Stimulated activated naive CD8-positive, alpha-beta T cell treated with anti-CD3 and anti-CD28 coated beads, Interleukin-15, Interleukin-2, amounts not matched to agents 100 U/mL and 50 U/mL, for 24 hours (primary cell): ENCODE data around the gene NUP214.
"Not testable (repeated sequence)": the region's sequence is repeated elsewhere in the genome, so short reads cannot be mapped to it uniquely, and the experiment has no call there.

Experiments used
- ATAC-seq: fragments of 150-1000 bp; cut with Tn5 transposase; one replicate; pipeline ENCODE4 v1.10.0; 2021
- DNase-seq: peaks from one replicate; pipeline ENCODE4 v3.0.0; 2021

The NUP214 gene

DNA sequence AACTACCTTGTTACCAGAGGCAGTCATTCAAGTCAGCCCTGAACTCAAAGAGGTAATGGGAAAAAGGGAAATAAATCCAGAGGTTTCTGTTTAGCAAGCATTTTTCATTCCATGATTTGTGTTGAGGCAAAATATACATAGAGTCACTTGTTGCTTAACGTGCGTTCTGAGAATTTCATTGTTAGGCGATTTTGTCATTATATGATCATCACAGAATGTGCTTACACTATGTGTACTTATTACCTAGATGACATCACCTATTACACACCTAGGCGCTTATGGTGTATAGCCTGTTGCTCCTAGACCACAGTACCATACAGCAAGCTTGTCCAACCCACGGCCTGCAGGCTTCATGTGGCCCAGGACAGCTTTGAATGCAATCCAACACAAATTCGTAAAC is 36.2 kb downstream of the NUP214 start:
- DNase-seq (no peak), ATAC-seq (no peak)

- ATAC-seq (no peak), DNase-seq (no peak)
Measured at GRCh38 chr9:131162886-131163285, 37.5 kb downstream of the NUP214 start.

- DNase-seq (no peak), ATAC-seq (no peak)
Measured at GRCh38 chr9:131165523-131165922, 40.1 kb downstream of the NUP214 start.

DNA sequence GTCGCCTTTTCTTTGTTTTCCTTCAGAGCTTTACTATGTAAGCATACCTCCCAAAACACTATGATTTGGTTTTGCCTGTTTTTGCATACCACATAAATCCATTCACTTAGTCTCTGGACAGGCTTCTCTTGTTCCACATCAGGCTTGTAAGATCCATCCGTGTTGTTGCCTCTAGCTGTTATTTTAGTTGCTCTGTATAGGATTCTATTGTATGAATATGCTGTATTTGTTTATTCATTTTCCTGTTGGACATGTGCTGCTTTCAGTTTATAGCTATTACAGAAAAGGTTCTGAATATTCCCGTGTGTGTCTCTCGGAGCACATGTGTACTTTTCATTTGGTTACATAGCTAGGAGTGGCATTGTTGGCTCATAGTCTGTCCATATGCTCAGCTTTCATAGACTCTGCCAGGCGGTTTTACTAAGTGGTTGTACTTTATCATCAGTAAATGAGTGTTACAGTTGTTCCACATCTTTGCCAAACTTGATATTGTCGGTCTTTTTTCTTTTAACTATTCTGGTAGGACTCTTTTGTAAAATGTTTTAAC is 41.8 kb downstream of the NUP214 start:
- ATAC-seq, result no peak

DNA sequence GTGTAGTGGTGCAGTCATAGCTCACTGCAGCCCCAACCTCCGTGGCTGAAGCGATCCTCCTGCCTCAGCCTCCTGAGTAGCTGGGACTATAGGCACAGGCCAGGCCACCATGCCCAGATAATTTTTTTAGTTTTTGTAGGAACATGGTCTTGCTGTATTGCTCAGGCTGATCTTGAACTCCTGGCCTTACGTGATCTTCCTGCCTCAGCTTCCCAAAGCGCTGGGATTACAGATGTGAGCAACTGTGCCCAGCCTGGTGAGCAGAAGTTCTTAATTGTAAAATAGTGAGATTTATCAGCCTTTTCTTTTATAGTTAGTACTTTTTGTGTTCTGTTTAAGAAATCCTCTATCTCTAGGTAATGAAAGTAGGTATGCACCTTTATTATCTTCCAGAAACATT is 42.5 kb downstream of the NUP214 start:
- DNase-seq (no peak), ATAC-seq (no peak)

More for the DNA sequence above, 41.8 kb downstream of the NUP214 start:
- no peak for DNase-seq

GRCh38 chr9:131169563-131170240 is 44.3 kb downstream of the NUP214 start:
- no peak for DNase-seq
- ATAC-seq, result no peak

DNA sequence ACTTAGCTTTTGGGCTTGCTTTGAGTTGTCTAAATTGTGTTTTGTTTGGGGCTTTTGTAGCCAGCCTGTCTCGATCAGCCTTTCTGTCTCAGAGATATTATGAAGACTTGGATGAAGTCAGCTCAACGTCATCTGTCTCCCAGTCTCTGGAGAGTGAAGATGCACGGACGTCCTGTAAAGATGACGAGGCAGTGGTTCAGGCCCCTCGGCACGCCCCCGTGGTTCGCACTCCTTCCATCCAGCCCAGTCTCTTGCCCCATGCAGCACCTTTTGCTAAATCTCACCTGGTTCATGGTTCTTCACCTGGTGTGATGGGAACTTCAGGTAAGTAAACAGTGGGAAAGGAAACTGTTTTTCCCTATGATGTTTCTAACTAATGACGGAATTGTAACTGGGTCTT is 48.6 kb downstream of the NUP214 start:
- ATAC-seq (no peak), DNase-seq (no peak)

- ATAC-seq, result no peak
- DNase-seq, result no peak
Measured at GRCh38 chr9:131174681-131175239, 49.4 kb downstream of the NUP214 start.

DNA sequence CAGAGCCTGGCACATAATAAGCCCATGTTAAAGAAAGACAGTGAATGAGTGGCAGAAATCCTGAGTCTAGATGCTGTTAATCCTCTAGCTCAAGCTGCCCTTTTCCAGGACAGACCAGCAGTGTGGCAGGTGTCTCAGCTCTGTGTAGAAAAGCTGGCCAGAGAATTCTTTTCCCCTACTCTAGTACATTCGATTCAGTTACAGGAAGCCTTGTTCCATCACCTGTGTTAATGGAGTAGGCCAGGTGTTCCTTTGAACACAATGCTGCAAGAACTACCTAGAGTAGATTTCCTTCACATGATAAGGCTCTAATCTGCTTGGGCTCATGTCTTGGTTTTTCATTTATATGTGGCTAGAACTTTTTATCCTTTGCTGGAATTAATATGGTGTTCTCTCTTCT is 52.5 kb downstream of the NUP214 start:
- DNase-seq (no peak), ATAC-seq (no peak)

- DNase-seq (peak; percentile 74), ATAC-seq (peak; percentile 95)
Measured at GRCh38 chr9:131178382-131178781, 53.0 kb downstream of the NUP214 start.

- DNase-seq, result no peak
- ATAC-seq, result no peak
Measured at GRCh38 chr9:131178926-131179325, 53.5 kb downstream of the NUP214 start.

DNA sequence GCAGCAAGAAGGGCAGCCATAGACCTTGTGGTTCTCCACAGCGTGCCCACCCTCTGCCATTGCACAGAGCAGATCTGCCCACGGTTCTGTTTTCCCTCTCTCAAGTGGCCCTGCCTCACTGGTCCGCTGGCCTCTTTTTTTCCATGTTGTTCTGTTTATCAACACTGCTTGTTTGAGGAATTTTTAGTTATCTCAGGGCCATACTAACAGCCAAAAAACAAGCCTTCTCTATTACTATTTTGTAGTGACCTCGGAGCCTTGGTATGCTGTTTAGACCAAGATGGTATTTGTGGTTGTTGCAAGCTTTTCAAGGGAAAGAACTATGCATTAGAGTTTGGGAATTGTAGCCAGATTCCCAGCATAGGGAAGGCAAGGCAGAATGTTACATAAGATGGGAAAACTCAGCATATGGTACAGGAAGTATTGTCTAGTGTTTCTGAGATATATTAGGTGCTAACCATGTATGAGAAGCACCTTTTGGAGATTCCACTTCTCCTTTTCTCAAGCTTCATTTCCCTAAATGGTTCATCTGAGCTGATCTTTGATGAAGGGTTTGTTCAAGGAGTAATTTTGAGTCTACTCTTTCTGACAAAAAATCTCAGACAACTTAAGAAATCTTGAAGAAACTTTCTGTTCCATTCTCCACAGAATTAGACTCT is 54.3 kb downstream of the NUP214 start:
- no peak for ATAC-seq

DNA sequence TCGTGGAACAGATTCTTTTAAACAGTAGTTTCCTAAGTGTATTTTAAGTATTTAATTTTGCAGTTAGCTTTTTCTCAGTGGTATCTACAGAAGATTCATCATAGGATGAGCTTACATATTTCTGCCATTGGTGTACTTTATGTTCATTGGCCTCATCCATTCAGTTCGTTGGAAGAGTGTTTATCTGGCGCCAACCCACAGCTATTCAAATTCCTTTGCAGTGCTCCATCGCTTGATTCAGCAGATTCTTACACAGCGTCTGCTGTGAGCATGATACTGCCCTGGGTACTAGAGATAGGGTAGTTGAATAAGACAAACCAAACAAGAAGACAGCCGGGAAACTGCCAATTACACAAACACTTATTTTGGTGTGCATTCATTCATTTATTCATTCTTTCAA is 55.1 kb downstream of the NUP214 start:
- DNase-seq, result no peak
- no peak for ATAC-seq

More for the DNA sequence above, 54.3 kb downstream of the NUP214 start:
- no peak for DNase-seq

DNA sequence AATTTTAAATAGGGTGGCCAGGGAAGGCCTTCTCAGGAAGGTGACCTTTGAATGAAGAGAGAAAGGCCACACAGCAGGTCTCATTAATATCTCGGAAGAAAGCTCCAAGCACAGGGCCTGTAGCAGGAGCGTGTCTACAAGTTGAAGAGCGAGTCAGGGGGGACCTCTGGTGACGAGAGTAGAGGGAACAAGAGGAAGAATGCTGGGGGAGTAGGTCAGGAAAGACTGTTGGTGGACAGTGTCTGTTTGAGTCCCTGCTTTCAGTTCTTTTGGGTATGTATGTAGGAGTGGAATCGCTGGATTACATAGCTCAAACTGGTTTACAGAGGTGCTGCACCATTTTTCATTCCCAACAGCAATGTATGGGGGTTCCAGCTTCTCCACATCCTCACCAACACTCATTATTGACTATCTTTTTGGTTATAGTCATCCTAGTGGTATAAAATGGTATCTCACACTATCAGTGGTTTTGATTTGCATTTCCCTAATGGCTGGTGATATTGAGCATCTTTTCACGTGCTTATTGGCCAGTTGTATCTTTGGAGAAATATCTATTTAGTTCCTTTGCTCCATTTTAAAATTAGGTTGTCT is 55.8 kb downstream of the NUP214 start:
- DNase-seq (no peak), ATAC-seq (no peak)

DNA sequence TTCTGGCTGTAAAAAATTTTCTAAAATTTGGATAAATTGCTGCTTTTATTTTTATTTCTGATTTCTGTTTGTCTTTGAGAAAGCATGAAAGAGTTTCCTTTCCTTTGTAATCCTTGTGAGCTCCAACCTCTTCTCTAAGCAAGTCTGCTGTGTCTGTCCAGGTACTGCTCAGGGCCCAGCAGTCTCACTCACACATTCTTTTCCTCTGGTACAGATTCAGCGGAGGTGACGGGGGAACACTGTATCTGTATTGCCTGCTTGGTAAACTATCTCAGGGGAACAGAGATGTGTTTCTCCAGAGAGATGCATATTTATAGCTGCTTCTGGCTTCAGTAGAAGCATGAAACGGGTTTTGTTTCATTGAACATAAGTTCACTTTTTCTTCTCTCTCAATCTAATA is 60.5 kb downstream of the NUP214 start:
- DNase-seq (no peak), ATAC-seq (no peak)

DNA sequence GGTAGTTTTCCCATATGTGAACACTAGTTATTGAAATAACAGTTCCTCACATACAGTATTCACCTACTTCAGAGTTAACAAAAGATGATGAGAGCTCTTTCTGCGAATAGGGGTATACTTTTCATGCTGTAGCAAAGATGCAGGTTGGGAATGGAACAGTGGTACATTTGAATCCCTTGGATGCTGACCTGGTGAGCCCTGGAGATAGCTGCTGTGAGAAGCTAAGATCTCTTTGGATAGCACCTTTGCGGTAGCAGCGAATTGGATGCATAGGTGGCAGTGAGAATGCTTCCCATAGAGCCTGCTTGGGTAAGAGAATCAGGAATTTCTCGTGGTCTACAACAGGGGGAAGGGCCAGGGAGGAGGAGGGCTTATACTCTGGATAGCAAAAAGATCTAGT is 61.2 kb downstream of the NUP214 start:
- ATAC-seq, result no peak
- DNase-seq, result no peak

DNA sequence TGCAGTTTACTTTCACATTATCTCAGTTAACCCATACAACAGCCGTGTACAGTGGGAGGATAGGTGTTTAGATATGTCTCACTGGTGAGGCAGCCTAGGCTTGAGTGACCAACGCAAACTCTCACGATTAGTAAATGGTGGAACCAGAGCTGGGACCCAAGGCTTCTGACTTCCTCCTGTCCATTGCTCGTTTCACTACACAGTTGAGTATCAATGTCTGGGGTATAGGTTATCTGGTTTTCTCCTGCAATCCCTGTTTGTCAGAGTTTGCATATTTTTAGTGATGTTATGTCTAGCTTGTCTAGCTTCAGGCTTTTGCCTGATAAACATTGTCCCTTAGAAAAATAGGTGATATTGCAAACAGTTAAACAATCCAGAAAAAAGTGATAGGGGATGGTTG is 62.6 kb downstream of the NUP214 start:
- ATAC-seq (no peak), DNase-seq (no peak)

- no peak for ATAC-seq
- no peak for DNase-seq
Measured at GRCh38 chr9:131188976-131189375, 63.6 kb downstream of the NUP214 start.

- no peak for ATAC-seq
- DNase-seq, result no peak
Measured at GRCh38 chr9:131190191-131190590, 64.8 kb downstream of the NUP214 start.

DNA sequence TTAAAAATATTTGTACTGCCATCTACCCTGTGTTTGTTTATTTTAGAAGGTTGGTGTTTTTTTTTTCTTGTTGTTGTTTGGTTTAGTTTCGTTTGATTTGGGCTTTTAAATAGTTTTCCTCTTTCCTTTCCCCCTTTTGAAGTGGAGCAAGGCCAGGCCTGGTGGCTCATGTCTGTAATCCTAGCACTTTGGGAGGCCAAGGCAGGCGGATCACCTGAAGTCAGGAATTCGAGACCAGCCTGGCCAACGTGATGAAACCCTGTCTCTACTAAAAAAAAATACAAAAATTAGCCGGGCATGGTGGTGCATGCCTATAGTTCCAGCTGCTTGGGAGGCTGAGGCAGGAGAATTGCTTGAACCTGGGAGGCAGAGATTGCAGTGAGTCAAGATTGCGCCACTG is 65.6 kb downstream of the NUP214 start:
- DNase-seq, ATAC-seq: not testable (repeated sequence)

DNA sequence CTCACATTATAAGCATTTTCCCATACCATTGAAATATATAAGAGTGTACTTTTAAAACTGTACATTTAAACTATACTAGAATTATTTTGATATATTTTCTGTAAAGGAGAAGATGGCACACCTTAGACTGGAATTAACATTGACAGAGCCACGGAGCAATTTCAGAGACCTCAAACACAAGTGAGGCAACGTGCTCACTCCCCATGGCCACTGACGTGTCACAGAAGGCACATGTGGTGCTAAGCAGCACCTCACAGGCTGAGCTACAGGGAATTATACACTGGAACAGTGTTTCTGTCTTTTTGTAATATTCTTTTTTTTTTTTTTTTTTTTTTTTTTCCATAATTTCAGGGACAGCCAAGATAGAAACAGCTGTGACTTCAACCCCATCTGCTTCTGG is 66.5 kb downstream of the NUP214 start:
- no peak for ATAC-seq
- no peak for DNase-seq

- ATAC-seq (no peak), DNase-seq (no peak)
Measured at GRCh38 chr9:131193051-131193450, 67.7 kb downstream of the NUP214 start.

GRCh38 chr9:131194762-131195161 is 69.4 kb downstream of the NUP214 start:
- ATAC-seq (no peak), DNase-seq (no peak)
